ENCODE data around the gene DLG2.

DLG2 gene

DNA sequence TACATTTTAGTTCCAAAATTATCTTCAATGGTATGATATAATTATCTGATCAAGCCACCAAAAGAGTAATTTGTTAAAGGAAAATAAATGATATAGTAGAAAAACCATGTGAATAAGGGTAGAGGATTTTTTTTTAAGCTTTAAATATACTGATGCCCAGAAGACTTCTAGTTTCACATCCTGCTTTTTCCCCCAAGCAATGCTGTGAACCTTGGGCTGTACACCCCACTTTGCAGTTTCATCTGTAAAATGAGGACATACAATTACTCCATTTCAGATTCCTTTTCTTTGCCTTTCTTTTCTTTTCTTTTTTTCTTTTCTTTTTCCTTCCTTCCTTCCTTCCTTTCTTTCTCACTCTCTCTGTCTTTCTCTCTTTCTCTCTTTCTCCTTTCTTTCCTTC, 1125.4 kb downstream of the DLG2 start:
- TF ChIP-seq CTCF (IDR thresholded peaks at IDR 0.05) = no peak
- Histone ChIP-seq H3K9me3 (no peaks in the 10 kb centered on the region), H3K4me1 (ENCODE audit: control insufficient read depth in 1 of 2, insufficient read depth in 1 of 2, low read depth in 1 of 2, low read length in 1 of 2) (no peaks in the 10 kb centered on the region), H3K4me3 (ENCODE audit: low read depth in 1 of 2, low read length in 1 of 2) (no peak overlapping the region), H3K36me3 (no peaks in the 10 kb centered on the region), H3K27me3 (no peaks in the 10 kb centered on the region), H3K27ac (no peak overlapping the region)

GRCh38 chr11:84497981-84498411, 1129.1 kb downstream of the DLG2 start:
- no peaks in the 10 kb centered on the region for H3K9me3 ChIP-seq
- H3K27ac ChIP-seq = no peak overlapping the region
- no peak overlapping the region for H3K4me3 ChIP-seq (ENCODE audit: low read depth in 1 of 2, low read length in 1 of 2)
- no peaks in the 10 kb centered on the region for H3K36me3 ChIP-seq
- H3K27me3 ChIP-seq = no peaks in the 10 kb centered on the region
- TF ChIP-seq CTCF (IDR thresholded peaks at IDR 0.05) = no peak
- no peaks in the 10 kb centered on the region for H3K4me1 ChIP-seq (ENCODE audit: control insufficient read depth in 1 of 2, insufficient read depth in 1 of 2, low read depth in 1 of 2, low read length in 1 of 2)

GRCh38 chr11:84497181-84497580, 1130.0 kb downstream of the DLG2 start:
- no peaks in the 10 kb centered on the region for H3K4me1 ChIP-seq (ENCODE audit: control insufficient read depth in 1 of 2, insufficient read depth in 1 of 2, low read depth in 1 of 2, low read length in 1 of 2)
- no peak overlapping the region for H3K4me3 ChIP-seq (ENCODE audit: low read depth in 1 of 2, low read length in 1 of 2)

GRCh38 chr11:84496122-84496521, 1131.0 kb downstream of the DLG2 start:
- H3K9me3 ChIP-seq = no peaks in the 10 kb centered on the region
- no peak overlapping the region for H3K27ac ChIP-seq
- H3K4me3 ChIP-seq (ENCODE audit: low read depth in 1 of 2, low read length in 1 of 2) = no peak overlapping the region
- H3K36me3 ChIP-seq = no peaks in the 10 kb centered on the region
- no peak for TF ChIP-seq CTCF (IDR thresholded peaks at IDR 0.05)
- H3K27me3 ChIP-seq = no peaks in the 10 kb centered on the region
- H3K4me1 ChIP-seq (ENCODE audit: control insufficient read depth in 1 of 2, insufficient read depth in 1 of 2, low read depth in 1 of 2, low read length in 1 of 2) = no peaks in the 10 kb centered on the region

More at GRCh38 chr11:84497181-84497580, 1130.0 kb downstream of the DLG2 start:
- no peaks in the 10 kb centered on the region for H3K27me3 ChIP-seq
- H3K27ac ChIP-seq = no peak overlapping the region
- H3K9me3 ChIP-seq = no peaks in the 10 kb centered on the region
- H3K36me3 ChIP-seq = no peaks in the 10 kb centered on the region
- no peak for TF ChIP-seq CTCF (IDR thresholded peaks at IDR 0.05)

- Histone ChIP-seq H3K9me3 (no peaks in the 10 kb centered on the region), H3K27ac (no peak overlapping the region)
- TF ChIP-seq CTCF (IDR thresholded peaks at IDR 0.05) = no peak
These were observed 1147.0 kb downstream of the DLG2 start for GRCh38 chr11:84480131-84480530.

GRCh38 chr11:84476581-84476980, 1150.6 kb downstream of the DLG2 start:
- no peak for TF ChIP-seq CTCF (IDR thresholded peaks at IDR 0.05)

More at GRCh38 chr11:84480131-84480530, 1147.0 kb downstream of the DLG2 start:
- Histone ChIP-seq H3K4me1 (ENCODE audit: control insufficient read depth in 1 of 2, insufficient read depth in 1 of 2, low read depth in 1 of 2, low read length in 1 of 2) (no peaks in the 10 kb centered on the region), H3K4me3 (ENCODE audit: low read depth in 1 of 2, low read length in 1 of 2) (no peak overlapping the region), H3K27me3 (no peaks in the 10 kb centered on the region), H3K36me3 (no peaks in the 10 kb centered on the region)

More at GRCh38 chr11:84476581-84476980, 1150.6 kb downstream of the DLG2 start:
- Histone ChIP-seq H3K27me3 (no peaks in the 10 kb centered on the region), H3K27ac (no peak overlapping the region), H3K36me3 (no peaks in the 10 kb centered on the region), H3K4me3 (ENCODE audit: low read depth in 1 of 2, low read length in 1 of 2) (no peak overlapping the region), H3K9me3 (no peaks in the 10 kb centered on the region), H3K4me1 (ENCODE audit: control insufficient read depth in 1 of 2, insufficient read depth in 1 of 2, low read depth in 1 of 2, low read length in 1 of 2) (no peaks in the 10 kb centered on the region)

All from neutrophil (primary cell).